GM19023 (cell line): ENCODE results near the gene HIP1R.

Experiments
- ATAC-seq: cut with Tn5 transposase; IDR thresholded peaks from one replicate; pipeline ENCODE4 v1.9.1; 2021; ENCODE audit warnings: mild to moderate bottlenecking, moderate library complexity; ENCODE audit not compliant: unreplicated experiment

The HIP1R gene

GRCh38 chr12:122847921-122848421 lies 12.7 kb downstream of the HIP1R start:
- no peak for ATAC-seq

- ATAC-seq = no peak
Observed at GRCh38 chr12:122848471-122849351, 13.5 kb downstream of the HIP1R start.

- no peak for ATAC-seq
Observed at GRCh38 chr12:122849352-122850047, 14.2 kb downstream of the HIP1R start.

GRCh38 chr12:122850048-122850445 lies 14.8 kb downstream of the HIP1R start:
- ATAC-seq = no peak

GRCh38 chr12:122850695-122851350 lies 15.6 kb downstream of the HIP1R start:
- no peak for ATAC-seq

GRCh38 chr12:122851820-122852219 lies 16.6 kb downstream of the HIP1R start:
- no peak for ATAC-seq

- ATAC-seq = no peak
Observed at GRCh38 chr12:122852336-122853275, 17.3 kb downstream of the HIP1R start.

- no peak for ATAC-seq
Observed at GRCh38 chr12:122853582-122854245, 18.5 kb downstream of the HIP1R start.

GRCh38 chr12:122854554-122854953 lies 19.3 kb downstream of the HIP1R start:
- no peak for ATAC-seq

GRCh38 chr12:122855071-122855829 lies 20.0 kb downstream of the HIP1R start:
- no peak for ATAC-seq

GRCh38 chr12:122855928-122856831 lies 20.9 kb downstream of the HIP1R start:
- ATAC-seq = no peak

- no peak for ATAC-seq
Observed at GRCh38 chr12:122856999-122857671, 21.9 kb downstream of the HIP1R start.

- no peak for ATAC-seq
Observed at GRCh38 chr12:122858171-122858570, 22.9 kb downstream of the HIP1R start.

- ATAC-seq = no peak
Observed at GRCh38 chr12:122858591-122859302, 23.5 kb downstream of the HIP1R start.

- ATAC-seq = no peak
Observed at GRCh38 chr12:122859303-122860039, 24.2 kb downstream of the HIP1R start.
